CD4-positive, alpha-beta T cell treated with Interleukin-15 for 4 hours (primary cell): Measurements from ENCODE around the gene UBE2F.
"Not testable (repeated sequence)": the region's sequence is repeated elsewhere in the genome, so short reads cannot be mapped to it uniquely, and the experiment has no call there.

Experiments
- DNase-seq: peaks from one replicate; pipeline ENCODE4 v3.0.0-alpha.2; 2020; ENCODE audit warnings: low spot score

Gene UBE2F

DNA sequence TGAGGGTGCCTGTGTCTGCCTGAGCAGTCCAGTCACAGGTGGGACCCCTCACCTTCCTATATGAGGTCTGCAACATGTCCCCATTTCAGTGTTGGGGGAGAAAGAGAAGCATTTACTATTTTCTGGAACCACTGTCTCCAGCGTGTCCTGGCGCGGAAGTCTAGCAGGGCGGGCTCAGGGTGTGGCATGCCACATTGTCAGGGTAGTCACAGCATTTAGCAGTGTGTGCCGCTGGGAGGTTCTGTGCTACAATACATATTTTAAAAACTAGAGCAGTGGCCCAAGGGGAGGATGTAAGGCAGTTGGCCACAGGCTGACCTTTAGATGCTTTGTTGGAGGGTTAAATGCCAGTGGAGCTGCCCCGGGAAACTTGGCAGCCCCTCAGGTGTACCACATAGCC lies 12.5 kb downstream of the UBE2F start:
- no peak for DNase-seq

GRCh38 chr2:237980087-237980486 lies 13.3 kb downstream of the UBE2F start:
- no peak for DNase-seq

DNA sequence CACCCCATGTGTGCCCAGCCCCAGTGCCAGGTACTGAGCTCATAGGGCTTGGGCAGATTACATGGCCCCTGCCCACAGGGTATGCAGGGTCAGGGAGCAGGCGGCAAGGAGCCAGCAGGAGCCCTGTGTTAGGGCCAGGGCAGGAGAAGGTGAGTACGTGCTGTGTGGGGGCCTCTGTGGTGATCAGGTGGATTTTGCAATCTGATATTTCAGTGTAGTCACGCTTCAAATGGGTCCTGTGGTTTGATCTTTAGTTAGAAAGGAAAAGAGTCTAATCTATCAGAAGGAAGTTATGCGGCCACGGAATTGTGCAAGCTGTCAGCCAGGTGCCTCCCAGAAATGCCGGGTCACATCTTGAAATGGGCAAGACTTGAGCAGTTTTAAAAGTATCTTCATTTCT lies 13.9 kb downstream of the UBE2F start:
- no peak for DNase-seq

DNA sequence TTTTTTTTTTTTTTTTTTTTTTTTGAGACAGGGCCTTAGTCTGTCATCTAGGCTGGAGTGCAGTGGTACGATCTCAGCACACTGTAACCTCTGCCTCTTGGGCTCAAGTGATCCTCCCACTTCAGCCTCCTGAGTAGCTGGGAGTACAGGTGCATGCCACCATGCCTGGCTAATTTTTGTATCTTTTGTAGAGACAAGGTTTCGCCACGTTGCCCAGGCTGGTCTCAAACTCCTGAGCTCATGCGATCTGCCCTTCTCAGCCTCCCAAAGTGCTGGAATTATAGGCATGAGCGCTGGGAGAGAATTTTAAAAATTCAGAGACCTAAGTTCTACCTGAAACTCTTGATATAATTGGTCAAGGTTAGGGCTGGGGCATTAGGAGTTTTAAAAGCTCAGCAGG lies 14.8 kb downstream of the UBE2F start:
- DNase-seq: not testable (repeated sequence)

- DNase-seq: no peak
These were observed 15.4 kb downstream of the UBE2F start for GRCh38 chr2:237982039-237982725.

DNA sequence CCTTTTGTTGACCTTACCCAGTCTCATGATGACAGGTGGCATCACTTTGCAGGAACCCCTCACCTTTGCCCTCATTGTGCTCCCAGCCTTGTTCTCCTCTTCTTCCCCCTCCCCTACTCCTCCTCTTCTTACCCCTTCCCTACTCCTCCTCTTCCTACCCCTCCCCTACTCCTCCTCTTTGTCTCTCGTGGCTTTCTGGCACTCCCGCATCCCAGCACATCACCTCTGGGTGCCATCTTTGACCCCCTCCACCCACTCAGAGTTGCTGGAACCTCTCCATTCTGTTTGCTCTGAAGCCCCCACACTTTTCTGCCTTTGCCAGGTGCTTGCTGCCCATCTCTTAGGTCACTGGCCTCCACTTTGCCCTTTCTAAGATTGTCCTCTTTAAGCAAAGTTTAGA lies 17.1 kb downstream of the UBE2F start:
- DNase-seq: no peak

GRCh38 chr2:237987268-237987667 lies 20.5 kb downstream of the UBE2F start:
- DNase-seq: no peak

DNA sequence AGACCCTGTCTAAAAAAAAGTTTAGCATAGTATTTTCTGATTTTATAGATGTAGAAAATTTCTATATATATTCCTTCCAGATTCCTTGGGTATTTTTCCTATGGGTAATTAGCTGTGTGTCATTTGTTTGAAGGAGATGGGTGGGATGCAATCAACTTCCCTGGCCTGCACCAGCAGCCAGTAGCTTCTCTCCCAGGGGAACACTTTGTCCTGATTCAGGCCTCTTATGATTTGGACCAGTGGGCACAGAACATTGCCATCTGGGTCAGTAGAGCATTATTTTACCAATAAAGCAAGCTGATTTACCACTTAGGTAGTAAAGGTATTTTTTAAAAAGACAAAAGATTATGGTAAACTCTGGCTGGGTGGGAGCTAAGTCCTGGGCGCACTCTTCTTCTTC lies 26.9 kb downstream of the UBE2F start:
- no peak for DNase-seq

DNA sequence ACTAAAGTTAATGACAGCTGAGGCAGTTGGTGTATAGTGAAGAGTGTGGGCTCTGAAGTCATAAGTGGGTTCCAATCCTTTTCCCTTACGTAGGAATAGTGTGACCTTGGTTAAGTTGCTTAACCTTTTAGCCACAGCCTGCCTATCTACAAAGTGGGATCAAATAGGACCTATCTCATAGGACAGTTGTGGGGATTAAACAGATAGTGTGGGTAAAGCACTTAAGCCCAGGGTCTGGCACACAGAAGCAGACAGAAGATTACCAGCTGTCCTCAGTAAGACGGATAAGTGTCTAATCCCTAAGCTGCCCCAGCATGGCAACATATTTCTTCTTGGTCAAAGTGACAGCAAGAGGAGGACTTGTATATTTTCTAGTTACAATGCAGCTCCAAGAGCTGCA lies 28.2 kb downstream of the UBE2F start:
- DNase-seq: no peak

GRCh38 chr2:237996021-237996593 lies 29.3 kb downstream of the UBE2F start:
- DNase-seq: no peak

- DNase-seq: no peak
These were observed 30.7 kb downstream of the UBE2F start for GRCh38 chr2:237997521-237997920.

- peak; percentile 36 for DNase-seq
These were observed 31.7 kb downstream of the UBE2F start for GRCh38 chr2:237998530-237998929.

GRCh38 chr2:238003234-238004031 lies 36.6 kb downstream of the UBE2F start:
- DNase-seq: no peak

DNA sequence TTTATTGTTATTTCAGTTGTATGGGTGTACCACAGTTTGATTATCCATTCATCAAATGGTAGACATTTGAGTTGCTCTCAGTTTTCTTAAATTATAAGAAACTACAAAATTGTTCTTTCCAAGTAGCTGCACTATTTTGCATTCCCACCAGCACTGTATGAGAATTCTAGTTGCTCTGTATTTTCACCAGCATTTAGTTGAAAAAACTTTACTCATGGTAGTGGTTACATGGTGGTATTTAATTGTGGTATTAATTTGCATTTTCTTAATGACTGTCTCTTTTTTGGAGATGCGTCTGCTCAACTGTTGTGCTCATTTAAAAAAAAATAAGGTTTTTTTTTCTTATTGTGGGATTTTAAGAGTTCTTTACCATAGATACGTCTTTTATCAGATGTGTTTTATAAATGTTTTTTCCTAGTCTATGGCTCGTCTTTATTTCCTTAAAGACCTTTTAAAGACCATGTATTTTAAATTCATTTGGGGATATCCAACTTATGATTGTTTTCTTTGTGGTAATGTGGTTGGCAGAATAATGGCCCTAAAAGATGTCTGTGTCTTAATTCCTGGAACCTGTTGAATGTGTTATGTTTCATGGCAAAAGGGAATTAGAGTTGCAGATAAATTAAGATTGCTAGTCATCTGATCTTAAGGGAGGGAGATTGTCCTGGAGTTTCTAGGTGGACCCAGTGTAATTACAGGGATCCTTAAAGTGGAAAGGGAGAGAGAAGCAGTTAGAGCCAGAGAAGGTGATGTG lies 37.4 kb downstream of the UBE2F start:
- DNase-seq: no peak

GRCh38 chr2:238005528-238005927 lies 38.7 kb downstream of the UBE2F start:
- no peak for DNase-seq

DNA sequence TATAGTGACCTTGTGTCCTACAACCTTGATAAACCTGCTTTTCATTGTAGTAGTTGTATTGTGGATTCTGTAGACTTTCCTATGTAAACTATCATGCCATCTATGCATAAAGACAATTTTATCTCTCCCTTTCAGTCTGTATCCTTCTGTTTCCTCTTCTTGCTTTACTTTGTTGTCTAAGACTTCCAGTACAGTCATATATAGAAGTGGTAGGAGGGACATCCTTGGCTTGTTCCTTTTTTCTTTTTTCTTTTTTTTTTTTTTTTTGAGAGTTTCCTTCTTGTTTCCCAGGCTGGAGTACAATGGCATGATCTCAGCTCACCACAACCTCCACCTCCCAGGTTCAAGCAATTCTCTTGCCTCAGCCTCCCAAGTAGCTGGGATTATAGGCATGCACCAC lies 39.7 kb downstream of the UBE2F start:
- no peak for DNase-seq

- DNase-seq: no peak
These were observed 41.1 kb downstream of the UBE2F start for GRCh38 chr2:238007924-238008323.

- no peak for DNase-seq
These were observed 42.7 kb downstream of the UBE2F start for GRCh38 chr2:238009563-238009962.

- DNase-seq: no peak
These were observed 43.8 kb downstream of the UBE2F start for GRCh38 chr2:238010572-238010971.

DNA sequence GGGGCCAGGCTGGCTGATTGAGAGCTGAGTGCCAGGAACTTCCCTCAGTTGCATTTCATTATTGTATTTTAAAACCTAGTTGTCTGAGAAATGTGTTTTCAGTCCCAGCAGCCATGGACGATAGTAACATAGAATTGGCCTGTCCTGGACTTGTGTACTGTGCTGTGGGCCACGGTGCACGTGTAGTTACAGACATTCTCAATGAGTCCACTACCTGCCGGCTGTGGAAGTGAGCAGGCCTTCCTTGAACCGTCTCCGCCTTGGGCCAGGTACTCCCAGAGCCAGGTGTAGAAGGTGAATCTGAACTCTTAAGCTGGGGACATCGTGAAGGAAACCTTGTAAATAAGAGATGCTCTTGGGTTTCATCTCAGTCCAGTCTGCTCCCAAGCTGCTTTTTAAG lies 47.0 kb downstream of the UBE2F start:
- DNase-seq: no peak

- DNase-seq: no peak
These were observed 48.9 kb downstream of the UBE2F start for GRCh38 chr2:238015705-238016104.

- no peak for DNase-seq
These were observed 49.7 kb downstream of the UBE2F start for GRCh38 chr2:238016526-238016925.

- no peak for DNase-seq
These were observed 53.1 kb downstream of the UBE2F start for GRCh38 chr2:238019962-238020361.
